HCT116 (cell line): Measurements from ENCODE around the gene TSPAN5. TPM values are rescaled to one million over a fixed set of nuclear protein-coding genes. Genes with fewer than 3 reads are reported as not detected.

Experiments used
- ATAC-seq: fragments of 200-7000 bp; cut with Tn5 transposase; 2 replicates; pipeline ENCODE4 v1.9.1; 2020; ENCODE audit warnings: mild to moderate bottlenecking, moderate library complexity
- BruUV-seq: library from RNA; stranded (reverse); fragments of 400-500 nt; replicated peaks from 2 replicates; lab custom pipeline; 2021; lab: Mats Ljungman, UMichigan
- CTCF ChIA-PET: fragments of 300-600 bp; sonication (Branson Sonifier 250); formaldehyde crosslinking; loops from one replicate; lab custom pipeline; 2021; ENCODE audit warnings: antibody characterized with exemption; lab: Charles Lee
- POLR2A ChIA-PET: fragments of 300-600, 350-600 bp; sonication (Branson Sonifier 250); formaldehyde crosslinking; loops from one replicate; lab custom pipeline; 2021; ENCODE audit warnings: antibody characterized with exemption; lab: Charles Lee
- RAD21 ChIA-PET, 2 experiments: fragments of 300-600 bp; sonication (Branson Sonifier 250); formaldehyde crosslinking; loops; one replicate each; lab custom pipeline; 2023; ENCODE audit warnings: low total read pairs in 2 of 2; ENCODE audit not compliant: uncharacterized antibody in 2 of 2, unreplicated experiment in 2 of 2, low non-redundant PET in 1 of 2; lab: Charles Lee
- DNase-seq: peaks from one replicate; pipeline ENCODE4 v3.0.0-alpha.2; 2010; ENCODE audit warnings: low read depth, low spot score
- H2AFZ ChIP-seq: fragments of 200-600 bp; shearing (Covaris generic), sonication (generic); 2 replicates; pipeline ENCODE4 v1.6.1; 2017; ENCODE audit warnings: low read depth, mixed run types, mixed read lengths, antibody characterized with exemption, low read length; ENCODE audit not compliant: poor library complexity, severe bottlenecking
- H3K27ac ChIP-seq: 2 replicates; pipeline ENCODE4 v1.5.1; 2012; ENCODE audit warnings: low read depth, low read length
- H3K27me3 ChIP-seq: fragments of 200-600 bp; sonication (generic); 2 replicates; pipeline ENCODE4 v1.6.1; 2016; ENCODE audit warnings: mixed run types, low read length, mixed read lengths; ENCODE audit not compliant: insufficient read depth
- H3K36me3 ChIP-seq, 2 experiments: fragments of 200-500 bp in 1 of 2; fragments of 200-600 bp in 1 of 2; sonication (Bioruptor generic) in 1 of 2; sonication (generic) in 1 of 2; 2 replicates each; pipeline versions ENCODE4 v1.5.1 to v1.6.1; 2014 to 2016; ENCODE audit warnings: low read length in 2 of 2, inconsistent platforms in 1 of 2, mixed read lengths in 1 of 2, mixed run types in 1 of 2; ENCODE audit not compliant: insufficient read depth in 2 of 2, control insufficient read depth in 1 of 2
- H3K4me1 ChIP-seq, 2 experiments: fragments of 200-600 bp in 1 of 2; sonication (generic) in 1 of 2; 2 replicates each; pipeline versions ENCODE4 v1.5.1 to v1.6.1; 2012 to 2017; ENCODE audit warnings: low read length in 2 of 2, inconsistent platforms in 1 of 2, mild to moderate bottlenecking in 1 of 2, mixed read lengths in 1 of 2, mixed run types in 1 of 2, moderate library complexity in 1 of 2; ENCODE audit not compliant: insufficient read depth in 2 of 2, control insufficient read depth in 1 of 2
- H3K4me2 ChIP-seq: fragments of 200-600 bp; sonication (generic); 2 replicates; pipeline ENCODE4 v1.6.1; 2017; ENCODE audit warnings: mixed run types, low read length, mixed read lengths
- H3K4me3 ChIP-seq, 2 experiments: fragments of 200-600 bp in 1 of 2; sonication (generic) in 1 of 2; replicated peaks in 1 of 2; 2 replicates each; pipeline ENCODE4 v1.5.1; 2011 to 2016; ENCODE audit warnings: low read length in 2 of 2, control low read depth in 1 of 2, low read depth in 1 of 2, mild to moderate bottlenecking in 1 of 2, mixed read lengths in 1 of 2, mixed run types in 1 of 2
- H3K79me2 ChIP-seq: fragments of 200-600 bp; sonication (generic); 2 replicates; pipeline ENCODE4 v1.6.1; 2017; ENCODE audit warnings: mild to moderate bottlenecking, mixed run types, low read length, moderate library complexity, mixed read lengths; ENCODE audit not compliant: insufficient read depth
- H3K9ac ChIP-seq: fragments of 200-600 bp; sonication (generic); 2 replicates; pipeline ENCODE4 v1.6.1; 2016; ENCODE audit warnings: low read length, mixed read lengths
- H3K9me2 ChIP-seq: fragments of 200-600 bp; sonication (generic), shearing (Covaris generic); 2 replicates; pipeline ENCODE4 v1.6.1; 2017; ENCODE audit warnings: mixed run types, mild to moderate bottlenecking, moderate library complexity; ENCODE audit not compliant: insufficient read depth
- H3K9me3 ChIP-seq, 2 experiments: fragments of 200-500 bp in 1 of 2; fragments of 200-600 bp in 1 of 2; sonication (Bioruptor generic) in 1 of 2; sonication (generic) in 1 of 2; 2 replicates each; pipeline ENCODE4 v1.6.1; 2014 to 2017; ENCODE audit warnings: low read length in 2 of 2, mixed read lengths in 2 of 2, inconsistent platforms in 1 of 2, low read depth in 1 of 2, mild to moderate bottlenecking in 1 of 2, mixed run types in 1 of 2, moderate library complexity in 1 of 2; ENCODE audit not compliant: control insufficient read depth in 1 of 2, insufficient read depth in 1 of 2
- H4K20me1 ChIP-seq: fragments of 200-600 bp; sonication (generic), shearing (Covaris generic); 2 replicates; pipeline ENCODE4 v1.6.1; 2017; ENCODE audit warnings: mixed run types, mild to moderate bottlenecking, moderate library complexity; ENCODE audit not compliant: insufficient read depth
- ATF3 ChIP-seq: IDR thresholded peaks from 2 replicates; pipeline ENCODE4 v1.6.1; 2012
- CBX3 ChIP-seq: IDR thresholded peaks from 2 replicates; pipeline ENCODE4 v1.6.1; 2012; ENCODE audit warnings: low read depth
- CEBPB ChIP-seq: IDR thresholded peaks from 2 replicates; pipeline ENCODE4 v1.6.1; 2012; ENCODE audit warnings: low read depth
- CTCF ChIP-seq, 3 experiments: fragments of 200-600 bp in 1 of 3; sonication (generic) in 1 of 3; IDR thresholded peaks in 2 of 3; conservative IDR thresholded peaks in 1 of 3; 2 replicates each; pipeline ENCODE4 v1.5.1; 2012 to 2017; ENCODE audit warnings: low read depth in 2 of 3, low read length in 2 of 3, antibody characterized with exemption in 1 of 3, borderline replicate concordance in 1 of 3, control low read depth in 1 of 3, mild to moderate bottlenecking in 1 of 3, mixed read lengths in 1 of 3, mixed run types in 1 of 3, moderate library complexity in 1 of 3; ENCODE audit not compliant: insufficient read depth in 1 of 3
- EGR1 ChIP-seq: IDR thresholded peaks from 2 replicates; pipeline ENCODE4 v1.6.1; 2012; ENCODE audit warnings: low read depth
- EZH2 ChIP-seq: fragments of 200-600 bp; sonication (generic); IDR thresholded peaks from 2 replicates; pipeline ENCODE4 v1.6.1; 2017; ENCODE audit warnings: antibody characterized with exemption, mixed run types
- EZH2phosphoT487 ChIP-seq: fragments of 200-600 bp; IDR thresholded peaks from 2 replicates; pipeline ENCODE4 v1.6.1; 2018; ENCODE audit warnings: antibody characterized with exemption, borderline replicate concordance
- FOSL1 ChIP-seq: IDR thresholded peaks from 2 replicates; pipeline ENCODE4 v1.6.1; 2012; ENCODE audit warnings: low read depth
- JUND ChIP-seq: IDR thresholded peaks from 2 replicates; pipeline ENCODE4 v1.6.1; 2012
- POLR2AphosphoS5 ChIP-seq: IDR thresholded peaks from 2 replicates; pipeline ENCODE4 v1.6.1; 2011; ENCODE audit warnings: mild to moderate bottlenecking, low read depth, low read length, moderate library complexity
- REST ChIP-seq: IDR thresholded peaks from 2 replicates; pipeline ENCODE4 v1.6.1; 2012; ENCODE audit warnings: low read depth
- SIN3A ChIP-seq: IDR thresholded peaks from 2 replicates; pipeline ENCODE4 v1.6.1; 2012; ENCODE audit warnings: low read depth
- SP1 ChIP-seq: IDR thresholded peaks from 2 replicates; pipeline ENCODE4 v1.6.1; 2012; ENCODE audit warnings: low read depth
- TCF7L2 ChIP-seq: IDR thresholded peaks from 2 replicates; pipeline ENCODE4 v1.7.0; 2011; ENCODE audit warnings: borderline replicate concordance, inconsistent platforms; ENCODE audit not compliant: insufficient read depth, insufficient read length; ENCODE audit errors: extremely low read depth
- YY1 ChIP-seq: IDR thresholded peaks from 2 replicates; pipeline ENCODE4 v1.6.1; 2011; ENCODE audit warnings: low read length, low read depth, moderate library complexity, mild to moderate bottlenecking; ENCODE audit not compliant: insufficient replicate concordance; ENCODE audit errors: extremely low read depth
- ZBTB33 ChIP-seq: IDR thresholded peaks from 2 replicates; pipeline ENCODE4 v1.6.1; 2011; ENCODE audit warnings: mild to moderate bottlenecking, low read length, moderate library complexity; ENCODE audit not compliant: insufficient replicate concordance; ENCODE audit errors: extremely low read depth
- ZNF274 ChIP-seq: fragments of 200-500 bp; sonication (Bioruptor generic); IDR thresholded peaks from 2 replicates; pipeline ENCODE4 v1.6.1; 2014; ENCODE audit warnings: mild to moderate bottlenecking, low read depth, low read length, inconsistent platforms
- intact Hi-C: fragments of 100-400 bp; cut with micrococcal nuclease; formaldehyde crosslinking; loops from 2 replicates; pipeline ENCODE4 v1.10.0; 2022
- total RNA-seq: library from RNA; stranded (reverse); gene quantifications from one replicate; pipeline ENCODE4 v1.2.1, GENCODE V29; 2021; ENCODE audit not compliant: unreplicated experiment

The TSPAN5 gene
- total RNA-seq, 1 experiment from 2014 or later: 56.8 TPM

- no TSS peak for BruUV-seq
- CTCF ChIA-PET: no interaction called here
These were observed 128.3 kb downstream of the TSPAN5 start for GRCh38 chr4:98529970-98530569.

More at GRCh38 chr4:98529970-98530569, 128.3 kb downstream of the TSPAN5 start:
- no peaks in the 10 kb centered on the region for H3K9me3 ChIP-seq
- no peaks in the 10 kb centered on the region for H3K27me3 ChIP-seq
- H3K9me2 ChIP-seq: no peaks in the 10 kb centered on the region
- POLR2A ChIA-PET: interaction anchor here (1.3 kb wide), 1 partner anchor 14 kb away, joined by 3 read pairs; no protein-coding TSS in a partner anchor
- no peak overlapping the region for H2AFZ ChIP-seq
- DNase-seq (no peak), ATAC-seq (0 out of 2 replicates have a peak, but pooled peaks have one; percentile 17)
- peaks cover 0 to 47% of the 10 kb centered on the region in 2 experiments; a peak in 2 of 4 replicates for H3K4me1 ChIP-seq
- H3K4me2 ChIP-seq: no peak overlapping the region
- H4K20me1 ChIP-seq: no peaks in the 10 kb centered on the region; the same call in 1 of the 2 replicates
- H3K9ac ChIP-seq: no peak overlapping the region
- RAD21 ChIA-PET: no interaction called here
- no peak overlapping the region for H3K27ac ChIP-seq
- no peaks in the 10 kb centered on the region for H3K36me3 ChIP-seq
- H3K79me2 ChIP-seq: peaks cover 53% of the 10 kb centered on the region
- TF ChIP-seq ZNF274 (no peak), FOSL1 (no peak), SIN3A (no peak), ATF3 (no peak), CTCF (IDR thresholded peaks at IDR 0.05 in 2 of 3, conservative IDR thresholded peaks at IDR 0.05 in 1 of 3; ENCODE audit: borderline replicate concordance in 1 of 3, insufficient read depth in 1 of 3, low read depth in 2 of 3, low read length in 2 of 3) (no peak), SP1 (no peak), YY1 (no peak), REST (no peak), CEBPB (no peak), EZH2phosphoT487 (no peak), EGR1 (no peak), POLR2AphosphoS5 (no peak), CBX3 (no peak), TCF7L2 (no peak), ZBTB33 (no peak), EZH2 (no peak), JUND (no peak)
- intact Hi-C loops: no loop called here
- no peak overlapping the region for H3K4me3 ChIP-seq
